Erythroblast (primary cell): ENCODE data around the gene DYRK4.

Experiments
- GATA1 ChIP-seq: IDR thresholded peaks from 2 replicates; pipeline ENCODE4 v1.6.1; 2011; ENCODE audit warnings: low read depth, mild to moderate bottlenecking, control low read depth, low read length, moderate library complexity
- POLR2A ChIP-seq: IDR thresholded peaks from 2 replicates; pipeline ENCODE4 v1.6.1; 2011; ENCODE audit warnings: mild to moderate bottlenecking, low read length

GRCh38 chr12:4604684-4605193, 42.7 kb downstream of the DYRK4 start:
- TF ChIP-seq POLR2A (peak; percentile 55), GATA1 (no peak)
